ENCODE results near the gene PSMD3.

PSMD3 gene

GRCh38 chr17:39955726-39956225, 24.8 kb upstream of the PSMD3 start:
- no peak for DNase-seq (ENCODE audit: low read depth in 4 of 4, low spot score in 1 of 4)

GRCh38 chr17:39960524-39961041, 20.0 kb upstream of the PSMD3 start:
- no peak for DNase-seq (ENCODE audit: low read depth in 4 of 4, low spot score in 1 of 4)

GRCh38 chr17:39962642-39963220, 17.9 kb upstream of the PSMD3 start, which contains the start of gene GSDMA:
TSS of gene GSDMA (plus strand) at chr17:39963004. CDS start at chr17:39965688, 2,684 bp downstream.
- no peak for DNase-seq (ENCODE audit: low read depth in 4 of 4, low spot score in 1 of 4)

- no peak for DNase-seq (ENCODE audit: low read depth in 4 of 4, low spot score in 1 of 4)
Observed at GRCh38 chr17:39963829-39964228, 16.8 kb upstream of the PSMD3 start.

- no peak for DNase-seq (ENCODE audit: low read depth in 4 of 4, low spot score in 1 of 4)
Observed at GRCh38 chr17:39965017-39965699, 15.4 kb upstream of the PSMD3 start.

DNA sequence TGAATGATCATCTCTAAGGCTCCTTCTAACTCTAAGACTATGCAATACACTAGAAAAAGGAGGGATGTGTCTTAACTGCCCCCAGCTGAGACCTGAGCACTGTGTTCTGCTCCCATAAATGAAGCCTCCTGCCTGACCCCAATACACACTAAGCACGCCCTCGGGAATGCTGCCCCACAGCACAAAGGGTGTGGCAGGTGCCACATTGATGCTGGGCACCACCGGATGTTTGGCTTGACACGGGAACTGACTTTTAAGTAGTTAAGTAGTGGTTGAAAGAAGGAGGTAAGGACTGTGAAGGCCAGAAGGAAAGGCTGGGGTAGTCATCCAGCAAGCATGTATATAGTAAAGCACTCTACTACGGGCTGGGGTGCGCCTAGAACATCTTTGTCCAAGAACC, 13.8 kb upstream of the PSMD3 start:
- DNase-seq (ENCODE audit: low read depth in 4 of 4, low spot score in 1 of 4), result no peak

- no peak for DNase-seq (ENCODE audit: low read depth in 4 of 4, low spot score in 1 of 4)
Observed at GRCh38 chr17:39968761-39969160, 11.8 kb upstream of the PSMD3 start.

GRCh38 chr17:39969375-39969774, 11.2 kb upstream of the PSMD3 start:
- DNase-seq (ENCODE audit: low read depth in 4 of 4, low spot score in 1 of 4), result no peak

- no peak for DNase-seq (ENCODE audit: low read depth in 4 of 4, low spot score in 1 of 4)
Observed at GRCh38 chr17:39970157-39970692, 10.4 kb upstream of the PSMD3 start.

GRCh38 chr17:39971076-39971603, 9.5 kb upstream of the PSMD3 start:
- DNase-seq (ENCODE audit: low read depth in 4 of 4, low spot score in 1 of 4), result no peak

GRCh38 chr17:39972271-39972670, 8.3 kb upstream of the PSMD3 start:
- DNase-seq (ENCODE audit: low read depth in 4 of 4, low spot score in 1 of 4), result no peak

DNA sequence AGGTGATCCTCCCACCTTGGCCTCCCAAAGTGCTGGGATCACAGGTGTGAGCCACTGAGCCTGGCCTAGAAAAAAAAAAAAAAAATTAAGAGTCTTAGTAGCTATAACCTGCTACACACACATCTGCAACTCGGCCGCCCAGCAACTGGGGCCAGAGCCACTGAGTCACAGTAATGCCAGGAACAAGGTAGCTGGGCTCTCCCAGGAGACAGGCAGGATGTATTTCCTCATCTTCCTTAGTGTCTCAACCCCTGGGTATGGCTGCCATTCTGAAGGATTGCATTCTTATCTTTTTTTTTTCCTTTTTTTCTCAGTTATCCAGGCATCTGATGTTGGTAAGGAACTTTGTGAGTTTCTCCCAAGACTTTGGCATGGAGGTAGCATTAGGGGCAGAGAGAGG, 7.1 kb upstream of the PSMD3 start:
- no peak for DNase-seq (ENCODE audit: low read depth in 4 of 4, low spot score in 1 of 4)

DNA sequence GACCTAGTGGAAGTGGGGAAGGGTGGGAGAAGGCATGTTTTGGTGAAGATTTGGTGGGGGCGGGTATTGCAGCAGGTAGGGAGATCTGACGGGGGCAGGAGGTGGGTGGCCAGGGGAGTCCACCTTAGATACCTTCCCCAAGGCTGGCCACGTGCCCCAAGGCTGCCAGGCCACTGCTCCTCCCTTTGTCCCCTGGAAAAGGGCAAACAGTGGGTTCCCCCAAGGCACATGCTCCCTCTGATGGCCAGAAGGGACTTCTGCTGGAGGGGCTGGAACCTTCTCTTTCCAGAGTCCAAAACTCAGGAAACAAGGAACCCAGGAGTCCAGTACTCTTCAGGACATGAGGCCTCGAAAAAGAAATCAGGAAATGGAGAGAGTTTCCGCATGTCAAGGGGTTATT, 6.2 kb upstream of the PSMD3 start:
- DNase-seq (ENCODE audit: low read depth in 4 of 4, low spot score in 1 of 4), result no peak

DNA sequence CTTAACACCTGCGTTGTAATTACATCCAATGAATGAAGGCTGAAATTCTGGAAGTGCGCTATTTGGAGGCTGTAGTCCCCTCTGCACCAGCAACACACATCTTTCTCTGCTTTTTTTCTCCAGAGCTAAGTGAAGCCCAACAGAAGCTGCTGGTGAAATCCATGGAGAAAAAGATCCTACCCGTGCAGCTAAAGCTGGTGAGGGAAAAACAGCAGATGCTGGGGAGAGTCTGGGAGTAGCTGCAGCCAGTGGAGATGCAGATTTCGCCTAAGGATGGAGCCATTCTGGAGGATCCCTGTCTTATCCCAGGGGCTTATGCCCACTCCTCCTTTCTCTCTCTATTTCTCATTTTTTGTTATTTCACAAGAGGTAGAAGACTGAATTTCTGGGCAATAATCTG, 4.8 kb upstream of the PSMD3 start:
- no peak for DNase-seq (ENCODE audit: low read depth in 4 of 4, low spot score in 1 of 4)

GRCh38 chr17:39979016-39979670, 1.5 kb upstream of the PSMD3 start:
- no peak for DNase-seq (ENCODE audit: low read depth in 4 of 4, low spot score in 1 of 4)

- DNase-seq (ENCODE audit: low read depth in 4 of 4, low spot score in 1 of 4), result no peak
Observed at GRCh38 chr17:39979893-39980350, 685 bp upstream of the PSMD3 start.

DNA sequence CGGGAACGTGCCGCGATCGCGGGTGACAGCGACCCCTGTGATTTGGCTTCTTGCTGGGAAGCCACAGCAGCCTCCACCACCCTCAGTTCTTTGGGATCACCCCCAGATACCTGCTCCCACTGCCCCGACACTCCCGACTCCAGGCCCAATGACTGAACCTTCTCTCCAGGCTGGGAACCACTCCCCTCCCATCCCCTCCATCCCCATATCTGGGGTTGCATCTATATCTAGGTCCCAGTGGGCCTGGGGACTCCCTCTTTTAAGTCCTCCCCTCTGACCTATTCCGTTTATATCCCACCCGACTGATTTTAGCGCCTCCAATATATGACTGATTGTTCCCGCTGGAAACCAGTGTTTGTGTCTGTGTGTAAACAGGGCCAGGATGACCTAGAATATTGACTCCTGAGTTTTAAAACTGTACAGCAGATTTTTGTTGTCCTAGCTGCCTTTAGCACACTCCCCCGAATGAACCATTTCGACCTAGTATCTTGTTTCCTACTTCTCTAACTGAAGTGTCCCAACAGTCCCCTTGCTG, 667 bp downstream of the PSMD3 start:
- no peak for DNase-seq (ENCODE audit: low read depth in 4 of 4, low spot score in 1 of 4)

DNA sequence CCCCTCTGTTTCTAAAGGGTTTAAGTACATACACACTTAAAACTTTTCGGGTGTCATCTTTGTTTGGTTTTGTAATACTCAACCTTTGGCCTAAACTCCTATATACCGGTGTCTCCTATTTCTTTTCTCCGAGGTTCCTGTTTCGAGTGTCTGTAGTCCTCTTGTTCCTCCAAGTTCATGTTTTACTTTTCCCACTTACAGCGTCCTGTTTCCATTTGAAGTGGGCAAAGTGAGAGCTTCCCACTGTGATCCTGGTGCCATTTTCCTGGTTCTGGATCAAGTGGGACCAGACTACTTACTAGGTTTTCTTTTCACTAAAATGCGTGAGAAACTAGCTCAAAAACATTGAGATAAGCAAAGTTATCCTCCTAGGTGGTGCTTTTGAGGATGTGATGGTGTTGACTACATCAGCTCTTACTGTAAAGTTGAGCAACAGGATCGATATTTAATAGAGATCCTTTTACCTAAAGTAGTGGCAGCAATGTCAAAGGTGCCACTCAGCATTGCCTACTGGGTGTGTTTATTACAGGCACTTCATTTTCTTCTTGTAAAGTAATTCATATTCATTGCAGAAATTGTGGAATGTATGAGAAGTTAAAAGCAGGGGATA, 1.3 kb downstream of the PSMD3 start:
- no peak for DNase-seq (ENCODE audit: low read depth in 4 of 4, low spot score in 1 of 4)

DNA sequence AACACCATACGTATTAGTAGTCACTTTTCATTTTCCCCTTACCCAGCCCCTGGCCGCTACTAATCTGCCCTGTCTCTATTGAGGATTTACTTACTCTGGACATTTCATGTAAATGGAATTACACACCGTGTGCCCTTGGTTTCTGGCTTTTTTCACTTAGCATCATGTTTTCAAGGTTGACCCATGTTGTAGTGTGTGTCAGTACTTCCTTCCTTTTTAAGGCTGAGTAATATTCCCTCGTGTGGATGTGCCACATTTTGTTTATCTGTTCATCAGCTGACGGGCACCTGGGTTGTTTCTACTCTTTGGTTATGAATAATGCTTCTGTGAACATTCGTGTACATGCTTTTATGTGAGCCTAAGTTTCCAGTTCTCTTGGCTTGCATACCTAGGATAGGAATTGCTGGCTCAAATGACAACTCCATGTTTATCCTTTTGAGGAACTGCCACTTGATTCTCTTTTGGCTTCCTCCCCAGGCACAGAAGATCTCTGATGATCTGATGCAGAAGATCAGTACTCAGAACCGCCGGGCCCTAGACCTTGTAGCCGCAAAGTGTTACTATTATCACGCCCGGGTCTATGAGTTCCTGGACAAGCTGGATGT, 7.7 kb downstream of the PSMD3 start:
- DNase-seq (ENCODE audit: low read depth in 4 of 4, low spot score in 1 of 4), result no peak

GRCh38 chr17:39994448-39994847, 13.8 kb downstream of the PSMD3 start:
- no peak for DNase-seq (ENCODE audit: low read depth in 4 of 4, low spot score in 1 of 4)
